ENCODE results near the gene WSCD2. TPM values are rescaled to one million over a fixed set of nuclear protein-coding genes. Genes with fewer than 3 reads are reported as not detected.

WSCD2 gene
- total RNA-seq, 1 donor from 2014 or later, result 1.4 TPM

DNA sequence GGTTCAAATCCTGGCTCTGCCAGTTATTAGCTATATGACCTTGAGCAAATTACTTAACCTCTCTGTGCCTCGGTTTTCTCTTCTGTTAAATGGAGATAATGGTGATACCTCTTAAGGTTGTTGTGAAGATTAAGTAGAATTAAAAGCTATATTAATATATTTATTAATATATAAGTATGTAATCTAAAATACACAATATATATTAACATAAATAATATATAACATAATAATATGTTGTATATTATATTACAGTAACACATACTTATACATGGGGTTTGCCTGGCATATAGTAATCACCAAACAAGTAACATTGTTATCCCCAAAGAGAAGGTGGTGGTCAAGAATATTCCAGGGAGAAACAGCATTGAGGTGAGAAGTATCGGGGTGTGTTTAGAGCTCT is 118.0 kb downstream of the WSCD2 start:
- no peak for DNase-seq
- H3K9me3 Mint-ChIP-seq (ENCODE audit: unreplicated experiment), result no peaks in the 10 kb centered on the region
- H3K27ac Mint-ChIP-seq (ENCODE audit: unreplicated experiment), result no peak overlapping the region
- H3K27me3 Mint-ChIP-seq (ENCODE audit: unreplicated experiment), result peaks cover 16% of the 10 kb centered on the region
- peaks cover 17% of the 10 kb centered on the region for H3K4me1 Mint-ChIP-seq (ENCODE audit: low read depth, unreplicated experiment)
- H3K36me3 Mint-ChIP-seq (ENCODE audit: unreplicated experiment), result peaks cover 4% of the 10 kb centered on the region
- TF ChIP-seq, protein P1, sequence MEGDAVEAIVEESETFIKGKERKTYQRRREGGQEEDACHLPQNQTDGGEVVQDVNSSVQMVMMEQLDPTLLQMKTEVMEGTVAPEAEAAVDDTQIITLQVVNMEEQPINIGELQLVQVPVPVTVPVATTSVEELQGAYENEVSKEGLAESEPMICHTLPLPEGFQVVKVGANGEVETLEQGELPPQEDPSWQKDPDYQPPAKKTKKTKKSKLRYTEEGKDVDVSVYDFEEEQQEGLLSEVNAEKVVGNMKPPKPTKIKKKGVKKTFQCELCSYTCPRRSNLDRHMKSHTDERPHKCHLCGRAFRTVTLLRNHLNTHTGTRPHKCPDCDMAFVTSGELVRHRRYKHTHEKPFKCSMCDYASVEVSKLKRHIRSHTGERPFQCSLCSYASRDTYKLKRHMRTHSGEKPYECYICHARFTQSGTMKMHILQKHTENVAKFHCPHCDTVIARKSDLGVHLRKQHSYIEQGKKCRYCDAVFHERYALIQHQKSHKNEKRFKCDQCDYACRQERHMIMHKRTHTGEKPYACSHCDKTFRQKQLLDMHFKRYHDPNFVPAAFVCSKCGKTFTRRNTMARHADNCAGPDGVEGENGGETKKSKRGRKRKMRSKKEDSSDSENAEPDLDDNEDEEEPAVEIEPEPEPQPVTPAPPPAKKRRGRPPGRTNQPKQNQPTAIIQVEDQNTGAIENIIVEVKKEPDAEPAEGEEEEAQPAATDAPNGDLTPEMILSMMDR (IDR thresholded peaks at IDR 0.05; ENCODE audit: partially characterized antibody, unreplicated experiment), result no peak
- H3K4me3 Mint-ChIP-seq (ENCODE audit: unreplicated experiment), result no peak overlapping the region

DNA sequence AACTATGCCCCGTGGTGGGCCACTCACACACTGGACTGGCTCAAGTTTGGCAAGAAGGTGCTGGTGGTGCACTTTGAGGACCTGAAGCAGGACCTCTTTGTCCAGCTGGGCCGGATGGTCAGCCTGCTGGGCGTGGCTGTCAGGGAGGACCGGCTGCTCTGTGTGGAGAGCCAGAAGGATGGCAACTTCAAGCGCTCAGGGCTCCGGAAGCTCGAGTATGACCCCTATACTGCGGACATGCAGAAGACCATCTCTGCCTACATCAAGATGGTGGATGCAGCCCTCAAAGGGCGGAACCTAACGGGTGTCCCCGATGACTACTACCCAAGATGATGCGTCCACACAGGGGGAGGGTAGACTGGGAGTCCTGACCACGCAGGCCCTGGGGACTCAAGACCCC is 118.9 kb downstream of the WSCD2 start:
- no peak overlapping the region for H3K4me3 Mint-ChIP-seq (ENCODE audit: unreplicated experiment)
- peaks cover 14% of the 10 kb centered on the region for H3K4me1 Mint-ChIP-seq (ENCODE audit: low read depth, unreplicated experiment)
- TF ChIP-seq, protein P1 (IDR thresholded peaks at IDR 0.05; ENCODE audit: partially characterized antibody, unreplicated experiment), result no peak
- H3K9me3 Mint-ChIP-seq (ENCODE audit: unreplicated experiment), result no peaks in the 10 kb centered on the region
- H3K36me3 Mint-ChIP-seq (ENCODE audit: unreplicated experiment), result peaks cover 4% of the 10 kb centered on the region
- H3K27ac Mint-ChIP-seq (ENCODE audit: unreplicated experiment), result no peak overlapping the region
- no peak for DNase-seq
- H3K27me3 Mint-ChIP-seq (ENCODE audit: unreplicated experiment), result peaks cover 15% of the 10 kb centered on the region

DNA sequence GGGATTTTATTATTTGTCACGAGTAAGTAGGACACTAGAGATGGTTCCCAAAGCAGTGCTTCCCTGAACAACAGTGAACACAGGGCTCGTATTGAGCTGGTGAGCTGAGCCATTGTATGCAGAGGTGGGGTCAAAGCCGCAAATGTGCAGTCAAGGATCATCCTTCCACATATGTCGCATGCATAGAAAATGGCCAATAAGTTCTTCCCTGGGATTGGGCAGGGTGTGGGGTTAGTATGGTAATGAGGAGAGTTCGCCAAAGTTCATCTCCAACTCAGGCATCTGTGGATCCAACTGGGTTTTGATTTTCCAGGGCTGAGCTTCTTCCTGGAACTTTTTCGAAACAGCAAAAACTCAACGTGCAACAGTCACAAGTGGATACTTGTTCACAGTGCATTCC is 123.4 kb downstream of the WSCD2 start:
- Mint-ChIP-seq H3K4me1 (ENCODE audit: low read depth, unreplicated experiment) (peaks cover 24% of the 10 kb centered on the region), H3K4me3 (ENCODE audit: unreplicated experiment) (no peak overlapping the region), H3K36me3 (ENCODE audit: unreplicated experiment) (no peaks in the 10 kb centered on the region)

DNA sequence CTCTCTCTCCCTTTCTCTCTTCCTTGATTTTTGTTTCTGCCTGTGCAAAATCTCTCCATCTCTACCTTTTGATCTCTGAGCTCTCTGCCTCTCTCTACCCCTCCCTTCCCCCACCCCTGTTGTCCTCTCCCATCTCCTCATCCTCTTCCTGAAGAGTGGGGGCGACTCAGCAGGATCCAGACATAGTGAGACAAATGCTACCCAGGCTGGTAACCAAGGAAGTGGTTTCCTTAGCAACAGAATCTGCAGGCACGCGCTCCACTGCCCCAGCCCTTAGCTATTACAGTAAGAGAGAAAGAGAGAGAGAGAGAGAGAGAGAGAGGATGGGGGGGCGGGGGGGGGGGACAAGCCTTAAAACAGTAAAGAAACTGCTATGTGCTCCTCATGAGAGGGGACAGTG is 124.5 kb downstream of the WSCD2 start:
- Mint-ChIP-seq H3K27me3 (ENCODE audit: unreplicated experiment) (peaks cover 8% of the 10 kb centered on the region), H3K36me3 (ENCODE audit: unreplicated experiment) (no peaks in the 10 kb centered on the region), H3K27ac (ENCODE audit: unreplicated experiment) (peak overlapping the region; percentile 73), H3K9me3 (ENCODE audit: unreplicated experiment) (no peaks in the 10 kb centered on the region), H3K4me3 (ENCODE audit: unreplicated experiment) (peak overlapping the region; percentile 43), H3K4me1 (ENCODE audit: low read depth, unreplicated experiment) (peaks cover 24% of the 10 kb centered on the region)
- no peak for DNase-seq
- TF ChIP-seq, protein P1 (IDR thresholded peaks at IDR 0.05; ENCODE audit: partially characterized antibody, unreplicated experiment), result no peak

More for the DNA sequence above, 123.4 kb downstream of the WSCD2 start:
- Mint-ChIP-seq H3K27me3 (ENCODE audit: unreplicated experiment) (peaks cover 8% of the 10 kb centered on the region), H3K27ac (ENCODE audit: unreplicated experiment) (no peak overlapping the region), H3K9me3 (ENCODE audit: unreplicated experiment) (no peaks in the 10 kb centered on the region)
- TF ChIP-seq, protein P1 (IDR thresholded peaks at IDR 0.05; ENCODE audit: partially characterized antibody, unreplicated experiment), result no peak
- no peak for DNase-seq

DNA sequence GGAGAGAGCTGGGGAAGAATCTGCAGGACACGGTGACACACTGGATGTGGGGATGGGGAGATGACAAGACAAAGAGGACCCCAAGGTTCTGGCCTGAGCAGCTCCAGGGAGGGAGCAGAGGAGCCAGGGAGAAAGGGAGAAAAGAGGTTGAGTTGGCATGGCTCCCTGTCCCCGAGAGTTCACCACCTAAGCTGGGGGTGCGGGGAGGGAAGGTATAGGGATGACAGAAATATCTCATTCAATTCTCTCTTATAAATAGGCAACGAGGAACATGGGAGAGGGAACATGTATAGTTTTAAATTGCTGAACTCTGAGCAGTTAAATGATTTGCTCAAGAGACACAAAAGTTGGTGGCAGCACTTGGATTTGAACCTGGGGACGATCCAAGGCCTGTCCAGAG is 124.9 kb downstream of the WSCD2 start:
- H3K27ac Mint-ChIP-seq (ENCODE audit: unreplicated experiment), result peak overlapping the region; percentile 50
- peaks cover 24% of the 10 kb centered on the region for H3K4me1 Mint-ChIP-seq (ENCODE audit: low read depth, unreplicated experiment)
- peaks cover 8% of the 10 kb centered on the region for H3K27me3 Mint-ChIP-seq (ENCODE audit: unreplicated experiment)
- no peaks in the 10 kb centered on the region for H3K36me3 Mint-ChIP-seq (ENCODE audit: unreplicated experiment)
- H3K9me3 Mint-ChIP-seq (ENCODE audit: unreplicated experiment), result no peaks in the 10 kb centered on the region
- DNase-seq, result no peak
- H3K4me3 Mint-ChIP-seq (ENCODE audit: unreplicated experiment), result peak overlapping the region; percentile 43
- TF ChIP-seq, protein P1 (IDR thresholded peaks at IDR 0.05; ENCODE audit: partially characterized antibody, unreplicated experiment), result no peak
